Amygdala (tissue), 56 donors: ENCODE measurements around the gene APOM.

Experiments used
- DNase-seq, 56 donors: peaks; one replicate each; lab custom pipeline; 2025; lab: John Stamatoyannopoulos, UW

The APOM gene

DNA sequence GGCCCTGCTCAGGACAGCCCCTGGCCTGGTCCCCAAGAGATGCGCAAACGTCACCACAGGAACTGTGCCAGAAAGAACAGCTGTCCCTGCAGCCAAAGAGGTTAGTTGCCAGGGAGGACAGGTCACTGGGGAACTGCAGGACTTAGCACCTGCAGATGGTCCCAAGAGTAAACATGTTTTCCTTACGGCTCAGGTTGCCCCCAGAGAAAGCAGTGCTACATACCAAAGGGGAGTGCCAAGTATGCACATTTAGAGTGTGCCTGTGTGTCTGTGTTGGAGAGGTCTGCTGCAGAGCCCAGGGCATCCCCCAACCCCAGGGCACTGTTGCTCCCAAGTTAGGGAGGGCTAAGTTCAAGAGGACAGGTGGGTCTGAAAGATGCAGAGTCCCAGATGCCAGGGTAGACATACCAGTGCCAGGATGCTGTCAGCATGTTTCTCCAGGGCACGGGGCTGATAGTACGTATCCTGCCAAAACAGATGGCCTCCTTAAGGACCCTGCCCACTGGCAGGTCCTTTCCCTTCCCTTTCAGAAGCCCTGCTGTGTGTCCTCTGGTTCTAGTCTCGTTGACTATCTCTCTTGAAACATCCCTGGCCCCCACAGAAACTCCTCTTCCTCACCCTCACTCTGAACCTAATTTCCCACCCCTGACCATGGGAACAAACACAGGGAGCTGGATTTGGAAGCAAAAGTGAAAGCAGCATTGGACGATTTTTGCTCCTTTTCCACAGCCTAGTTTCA, 46.1 kb downstream of the APOM start:
- no peak for DNase-seq

DNA sequence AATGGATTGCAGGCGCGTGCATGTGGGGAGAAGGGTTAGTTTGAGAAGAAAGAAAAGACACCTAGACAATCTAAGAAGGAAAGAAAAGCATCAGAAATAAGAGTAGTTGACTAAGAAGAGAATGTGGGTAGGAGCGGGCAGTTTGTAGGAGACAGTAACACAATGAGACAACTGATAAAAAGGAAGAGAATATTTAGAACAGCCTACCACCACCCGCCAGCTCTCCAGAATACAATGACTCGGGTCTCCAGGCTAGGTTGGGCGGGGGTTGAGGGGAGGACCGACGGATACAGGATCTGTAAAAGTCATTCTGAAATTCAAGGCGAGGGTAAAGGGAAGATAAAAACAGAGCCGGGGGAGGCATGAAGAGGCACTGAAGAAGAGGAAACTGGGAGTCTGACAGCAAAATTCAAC, 46.7 kb downstream of the APOM start:
- peak in 2 of 56 donors; percentile 36 to 61 for DNase-seq

DNA sequence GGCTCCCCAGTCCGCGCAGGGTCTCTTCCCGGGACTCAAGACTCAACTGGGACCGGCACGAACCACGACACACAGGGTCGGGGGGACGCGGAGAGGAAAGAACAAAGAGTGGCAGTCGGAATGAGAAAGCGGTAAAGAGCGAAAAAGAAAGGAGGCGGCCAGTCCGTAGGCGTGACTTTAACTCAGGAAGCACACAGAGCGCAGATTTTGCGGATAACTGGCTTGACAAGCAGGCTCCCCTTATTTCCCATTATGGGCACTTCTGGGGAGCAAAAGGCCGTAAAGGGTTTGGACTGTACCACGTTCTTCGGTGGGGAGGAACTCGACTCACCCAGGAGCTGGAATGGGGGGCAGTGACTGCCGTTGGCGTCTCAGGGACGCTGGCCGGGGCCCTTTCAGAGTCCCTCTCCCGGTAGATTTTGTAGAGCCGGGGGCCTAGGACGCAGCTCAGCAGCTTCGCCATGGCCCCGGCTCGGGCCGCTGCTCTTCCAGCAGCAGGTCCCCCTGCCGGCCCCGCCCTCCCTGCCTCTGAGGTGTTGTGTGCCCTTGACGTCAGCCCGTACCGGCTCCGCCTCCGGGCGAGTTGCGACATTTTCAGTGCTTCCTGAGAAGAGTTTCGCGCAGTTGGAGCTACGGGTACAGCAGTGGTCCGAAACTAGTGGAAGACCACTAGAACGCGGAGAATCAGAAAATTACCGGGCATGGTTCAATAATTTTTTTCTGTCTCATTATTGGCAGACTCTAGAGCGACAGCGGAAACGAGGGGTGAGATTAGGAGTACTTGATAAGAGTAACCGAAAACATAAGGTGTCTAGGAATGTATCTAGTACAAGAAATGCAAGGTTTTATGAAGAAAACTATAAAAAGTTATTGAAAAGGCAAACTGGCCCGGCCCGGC, 47.4 kb downstream of the APOM start, which contains the start of gene ABHD16A:
Gene ABHD16A (minus strand): TSS at position 506 of the 898 bp plus-strand sequence. CDS start 43 bp downstream, at position 463.
- peak; percentile 61 to 99 (median 96) for DNase-seq

DNA sequence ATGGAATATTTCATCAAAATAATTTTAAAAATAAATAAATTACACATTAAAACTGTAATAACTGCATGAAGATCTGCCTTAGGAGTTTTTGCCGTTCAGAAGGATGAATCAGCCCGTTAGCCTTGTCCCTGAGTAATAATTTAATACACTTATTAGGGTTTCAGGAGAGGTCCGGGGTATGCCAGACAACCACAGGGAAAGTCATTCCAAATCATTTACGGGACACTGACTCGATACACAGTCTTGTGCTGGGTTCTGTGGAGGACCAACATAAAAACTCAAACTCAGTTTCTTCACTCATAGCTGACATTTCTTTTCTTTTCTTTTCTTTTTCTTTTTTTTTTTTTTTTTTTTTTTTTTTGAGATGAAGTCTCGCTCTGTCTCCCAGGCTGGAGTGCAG, 50.2 kb downstream of the APOM start:
- DNase-seq = no peak

DNA sequence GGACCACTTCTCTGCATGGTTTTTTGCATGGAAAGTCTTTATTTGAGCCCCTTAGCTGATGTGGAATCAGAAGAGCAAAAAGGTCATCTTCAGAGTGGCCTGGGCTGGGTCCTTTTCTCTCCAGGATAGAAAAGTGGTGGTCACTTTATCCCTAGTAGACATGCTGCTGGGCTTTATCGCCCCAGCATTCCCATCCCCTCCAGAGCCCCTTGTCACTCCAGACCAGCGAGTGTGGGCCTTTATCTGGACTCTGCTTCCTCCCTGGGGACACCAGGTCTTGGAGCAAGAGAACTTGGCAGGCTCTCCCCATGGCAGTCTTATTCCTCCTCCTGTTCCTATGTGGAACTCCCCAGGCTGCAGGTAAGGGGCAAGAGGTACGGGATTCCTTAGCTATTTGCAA, 50.9 kb downstream of the APOM start, which contains the start of gene LY6G6F:
Gene LY6G6F (plus strand): TSS at position 268 of the 400 bp plus-strand sequence. CDS start 41 bp downstream, at position 309.
- DNase-seq = no peak

DNA sequence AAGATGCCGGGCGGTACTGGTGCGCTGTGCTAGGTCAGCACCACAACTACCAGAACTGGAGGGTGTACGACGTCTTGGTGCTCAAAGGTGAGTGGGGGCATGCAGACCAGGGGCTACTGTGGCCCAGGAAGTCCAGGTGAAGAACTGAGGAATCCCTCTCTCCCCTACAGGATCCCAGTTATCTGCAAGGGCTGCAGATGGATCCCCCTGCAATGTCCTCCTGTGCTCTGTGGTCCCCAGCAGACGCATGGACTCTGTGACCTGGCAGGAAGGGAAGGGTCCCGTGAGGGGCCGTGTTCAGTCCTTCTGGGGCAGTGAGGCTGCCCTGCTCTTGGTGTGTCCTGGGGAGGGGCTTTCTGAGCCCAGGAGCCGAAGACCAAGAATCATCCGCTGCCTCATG, 52.0 kb downstream of the APOM start:
- DNase-seq = no peak
